ENCODE data around the gene SCN1A. TPM values are rescaled to one million over a fixed set of nuclear protein-coding genes. Genes with fewer than 3 reads are reported as not detected.

SCN1A gene
- total RNA-seq, 2 donors from 2014 or later = not detected

DNA sequence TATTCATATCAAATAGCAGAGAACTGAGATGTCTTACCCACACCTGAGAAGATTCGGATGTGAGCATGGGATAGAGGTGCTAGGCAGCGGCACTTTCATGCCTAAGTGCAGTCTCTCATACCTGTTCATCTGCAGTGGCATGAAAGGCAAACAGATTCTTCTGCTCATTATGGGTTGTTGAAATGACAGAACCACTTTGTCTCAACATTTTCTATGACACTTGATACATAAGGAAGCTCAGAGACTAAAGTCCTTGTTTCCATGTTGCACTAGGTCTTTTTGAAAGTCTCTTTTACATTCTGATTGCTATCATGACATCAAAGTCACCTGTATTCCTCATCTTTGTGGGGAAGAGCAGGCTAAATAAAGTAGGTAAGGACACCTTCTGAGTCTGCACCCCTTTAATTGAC lies 8.0 kb upstream of the SCN1A start:
- DNase-seq (ENCODE audit: low spot score) (no peak), ATAC-seq (ENCODE audit: insufficient number of reproducible peaks, low FRiP score, low read depth) (no peak)
- no peaks in the 10 kb centered on the region for H3K27me3 ChIP-seq (replicated peaks; ENCODE audit: insufficient read depth)
- TF ChIP-seq, protein P1, sequence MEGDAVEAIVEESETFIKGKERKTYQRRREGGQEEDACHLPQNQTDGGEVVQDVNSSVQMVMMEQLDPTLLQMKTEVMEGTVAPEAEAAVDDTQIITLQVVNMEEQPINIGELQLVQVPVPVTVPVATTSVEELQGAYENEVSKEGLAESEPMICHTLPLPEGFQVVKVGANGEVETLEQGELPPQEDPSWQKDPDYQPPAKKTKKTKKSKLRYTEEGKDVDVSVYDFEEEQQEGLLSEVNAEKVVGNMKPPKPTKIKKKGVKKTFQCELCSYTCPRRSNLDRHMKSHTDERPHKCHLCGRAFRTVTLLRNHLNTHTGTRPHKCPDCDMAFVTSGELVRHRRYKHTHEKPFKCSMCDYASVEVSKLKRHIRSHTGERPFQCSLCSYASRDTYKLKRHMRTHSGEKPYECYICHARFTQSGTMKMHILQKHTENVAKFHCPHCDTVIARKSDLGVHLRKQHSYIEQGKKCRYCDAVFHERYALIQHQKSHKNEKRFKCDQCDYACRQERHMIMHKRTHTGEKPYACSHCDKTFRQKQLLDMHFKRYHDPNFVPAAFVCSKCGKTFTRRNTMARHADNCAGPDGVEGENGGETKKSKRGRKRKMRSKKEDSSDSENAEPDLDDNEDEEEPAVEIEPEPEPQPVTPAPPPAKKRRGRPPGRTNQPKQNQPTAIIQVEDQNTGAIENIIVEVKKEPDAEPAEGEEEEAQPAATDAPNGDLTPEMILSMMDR (IDR thresholded peaks at IDR 0.05) = no peak
- no peak overlapping the region for H3K27ac ChIP-seq
- no peaks in the 10 kb centered on the region for H3K36me3 ChIP-seq
- H3K4me3 ChIP-seq = no peak overlapping the region
- H3K9me3 ChIP-seq = no peaks in the 10 kb centered on the region
- H3K4me1 ChIP-seq (ENCODE audit: control insufficient read depth in 1 of 2, low read depth in 2 of 2) = no peaks in the 10 kb centered on the region

DNA sequence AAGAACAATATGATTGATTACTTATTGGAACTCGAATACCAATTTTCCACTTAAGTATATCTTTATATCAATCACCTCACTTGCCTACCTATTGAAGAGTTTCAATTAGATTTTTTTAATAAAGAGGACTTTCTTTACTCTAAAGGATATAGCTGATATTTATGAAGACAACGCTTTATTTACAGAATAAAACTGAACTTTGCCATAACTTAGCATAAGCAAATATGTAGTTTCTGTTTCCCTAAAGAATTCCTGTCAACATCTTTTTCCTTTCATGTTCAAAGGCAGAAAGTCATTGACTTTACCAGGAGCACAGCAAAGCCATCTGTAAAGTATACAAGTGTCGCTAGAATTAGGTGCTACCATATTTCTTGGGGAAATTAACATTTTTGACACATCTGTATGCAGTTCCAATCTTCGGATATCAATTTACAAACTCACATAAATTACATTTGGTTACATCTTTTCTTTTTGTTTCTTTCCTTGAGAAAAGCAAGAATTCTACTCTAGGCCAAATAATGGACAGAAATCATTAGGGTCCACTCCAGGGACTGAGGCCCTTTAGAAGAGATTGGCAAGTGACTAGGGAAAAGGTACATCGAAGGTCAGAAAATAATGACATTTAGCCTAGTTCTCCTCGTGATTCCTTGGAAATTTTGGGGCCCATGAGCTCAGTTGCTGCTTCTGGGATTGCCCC lies 7.5 kb upstream of the SCN1A start:
- Histone ChIP-seq H3K9me3 (no peaks in the 10 kb centered on the region), H3K27me3 (replicated peaks; ENCODE audit: insufficient read depth) (no peaks in the 10 kb centered on the region), H3K36me3 (no peaks in the 10 kb centered on the region), H3K4me3 (no peak overlapping the region), H3K4me1 (ENCODE audit: control insufficient read depth in 1 of 2, low read depth in 2 of 2) (no peaks in the 10 kb centered on the region), H3K27ac (no peak overlapping the region)
- ATAC-seq (ENCODE audit: insufficient number of reproducible peaks, low FRiP score, low read depth) (no peak), DNase-seq (ENCODE audit: low spot score) (no peak)
- TF ChIP-seq, protein P1 (IDR thresholded peaks at IDR 0.05) = no peak

DNA sequence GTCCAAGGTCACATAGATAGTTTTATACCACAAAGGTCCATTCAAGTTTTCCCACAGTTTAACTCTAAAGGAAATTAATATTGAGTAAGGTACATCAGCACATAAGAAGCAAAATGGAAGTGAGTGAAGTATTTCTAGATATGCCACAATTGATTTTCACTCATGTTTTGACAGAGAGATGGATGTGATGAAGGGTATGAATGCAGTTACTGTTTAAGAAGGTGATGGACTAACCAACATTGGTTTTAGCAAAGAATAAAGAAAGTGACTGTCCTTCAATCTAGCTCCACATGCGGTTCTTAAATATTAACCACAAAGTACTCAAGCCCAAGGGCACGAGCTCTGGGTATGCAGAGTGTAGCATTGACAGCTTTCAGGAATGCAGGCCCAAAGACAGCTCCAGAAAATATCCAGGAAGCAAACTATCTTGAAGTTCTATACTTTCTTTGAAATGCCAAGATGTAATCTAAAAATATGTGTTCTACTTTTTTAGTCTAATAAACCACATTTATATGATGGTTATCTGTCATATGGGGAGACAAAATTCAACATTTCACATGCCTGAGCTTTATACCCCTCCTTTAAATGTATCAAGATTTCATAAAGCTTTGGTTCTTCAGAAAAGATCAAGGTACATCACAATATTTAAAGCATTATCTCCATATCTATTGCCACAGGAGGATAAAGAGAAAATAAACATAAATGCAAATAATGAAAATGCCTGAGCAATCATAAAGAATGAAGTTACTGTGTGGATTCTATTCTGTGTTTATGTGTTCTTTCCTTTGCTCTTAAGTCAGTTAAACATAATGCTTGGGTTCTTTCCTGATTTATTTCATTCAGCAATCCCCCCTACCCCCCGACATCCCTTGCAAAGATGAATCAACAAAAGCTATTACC lies 6.7 kb upstream of the SCN1A start:
- Histone ChIP-seq H3K9me3 (no peaks in the 10 kb centered on the region), H3K4me1 (ENCODE audit: control insufficient read depth in 1 of 2, low read depth in 2 of 2) (no peaks in the 10 kb centered on the region), H3K4me3 (no peak overlapping the region), H3K27me3 (replicated peaks; ENCODE audit: insufficient read depth) (no peaks in the 10 kb centered on the region), H3K27ac (no peak overlapping the region), H3K36me3 (no peaks in the 10 kb centered on the region)
- no peak for DNase-seq (ENCODE audit: low spot score)
- ATAC-seq (ENCODE audit: insufficient number of reproducible peaks, low FRiP score, low read depth) = no peak
- TF ChIP-seq, protein P1 (IDR thresholded peaks at IDR 0.05) = no peak

DNA sequence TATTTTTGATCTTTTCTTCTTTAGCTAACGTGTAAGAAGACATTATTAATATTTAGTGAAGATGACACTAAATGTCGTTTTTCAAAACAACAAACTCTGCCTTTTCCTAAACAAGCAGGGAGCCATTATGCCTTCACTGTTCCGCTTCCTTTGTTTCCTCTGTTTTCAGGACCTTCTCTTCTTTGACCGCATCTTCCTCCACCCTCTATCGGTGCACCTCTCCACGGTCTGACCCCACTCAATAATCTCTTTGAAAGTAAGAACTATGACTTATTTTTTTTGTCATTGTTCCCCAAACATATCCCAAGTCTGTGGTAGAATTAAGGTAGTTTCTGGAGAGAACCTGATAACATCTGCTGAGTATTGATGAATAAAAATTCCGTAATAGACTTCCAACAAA lies 5.8 kb upstream of the SCN1A start:
- no peak for ATAC-seq (ENCODE audit: insufficient number of reproducible peaks, low FRiP score, low read depth)
- H3K4me3 ChIP-seq = no peak overlapping the region

DNA sequence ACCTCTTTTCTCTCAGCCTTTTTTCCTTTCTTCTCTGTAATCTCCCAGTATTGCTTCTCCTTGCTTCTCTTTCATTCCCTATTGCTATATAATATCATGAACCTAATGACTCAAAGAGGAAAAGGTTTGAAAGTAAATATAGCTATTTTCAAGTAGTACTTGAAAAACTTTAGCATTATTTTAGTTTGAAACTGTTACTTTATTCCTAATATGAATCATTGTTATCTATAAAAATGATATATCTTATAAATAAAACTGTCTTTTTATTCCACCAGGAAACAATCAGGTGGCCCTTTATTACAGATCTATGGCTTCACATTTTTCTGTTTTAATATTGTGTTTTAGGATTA lies 311 bp upstream of the SCN1A start:
- no peak for DNase-seq (ENCODE audit: low spot score)
- no peak for ATAC-seq (ENCODE audit: insufficient number of reproducible peaks, low FRiP score, low read depth)
- H3K4me1 ChIP-seq (ENCODE audit: control insufficient read depth in 1 of 2, low read depth in 2 of 2) = no peaks in the 10 kb centered on the region

More for the DNA sequence above, 5.8 kb upstream of the SCN1A start:
- H3K4me1 ChIP-seq (ENCODE audit: control insufficient read depth in 1 of 2, low read depth in 2 of 2) = no peaks in the 10 kb centered on the region
- TF ChIP-seq, protein P1 (IDR thresholded peaks at IDR 0.05) = no peak
- no peaks in the 10 kb centered on the region for H3K9me3 ChIP-seq
- no peaks in the 10 kb centered on the region for H3K36me3 ChIP-seq
- H3K27me3 ChIP-seq (replicated peaks; ENCODE audit: insufficient read depth) = no peaks in the 10 kb centered on the region
- H3K27ac ChIP-seq = no peak overlapping the region
- no peak for DNase-seq (ENCODE audit: low spot score)

More for the DNA sequence above, 311 bp upstream of the SCN1A start:
- Histone ChIP-seq H3K4me3 (no peak overlapping the region), H3K36me3 (no peaks in the 10 kb centered on the region), H3K9me3 (no peaks in the 10 kb centered on the region), H3K27ac (no peak overlapping the region), H3K27me3 (replicated peaks; ENCODE audit: insufficient read depth) (no peaks in the 10 kb centered on the region)
- TF ChIP-seq, protein P1 (IDR thresholded peaks at IDR 0.05) = no peak

Data from thoracic aorta (tissue), 2 donors.